Neural crest cell (in vitro differentiated cells): ENCODE results near the gene RYR2. TPM values are rescaled to one million over a fixed set of nuclear protein-coding genes. Genes with fewer than 3 reads are reported as not detected.

ENCODE experiments used
- DNase-seq: peaks from one replicate; pipeline ENCODE4 v3.0.0; 2021; ENCODE audit warnings: low read depth, mixed read lengths, low spot score
- H3K27ac Mint-ChIP-seq: one replicate; pipeline ENCODE4 v1.8.0; 2021; ENCODE audit warnings: mild to moderate bottlenecking, mixed read lengths; ENCODE audit not compliant: unreplicated experiment
- H3K27me3 Mint-ChIP-seq: 2 replicates; pipeline ENCODE4 v1.8.0; 2021; ENCODE audit warnings: low read depth, mild to moderate bottlenecking, mixed read lengths
- H3K36me3 Mint-ChIP-seq: 2 replicates; pipeline ENCODE4 v1.8.0; 2021; ENCODE audit warnings: low read depth, mild to moderate bottlenecking, mixed read lengths
- H3K4me1 Mint-ChIP-seq: 2 replicates; pipeline ENCODE4 v1.8.0; 2021; ENCODE audit warnings: mixed read lengths
- H3K4me3 Mint-ChIP-seq: one replicate; pipeline ENCODE4 v1.8.0; 2021; ENCODE audit warnings: mild to moderate bottlenecking, mixed read lengths
- H3K9me3 Mint-ChIP-seq: 2 replicates; pipeline ENCODE4 v1.8.0; 2021; ENCODE audit warnings: mixed read lengths
- CTCF ChIP-seq: fragments of 200-600 bp; sonication (generic); conservative IDR thresholded peaks from 2 replicates; pipeline ENCODE4 v1.5.0; 2021; ENCODE audit warnings: antibody characterized with exemption, mild to moderate bottlenecking
- total RNA-seq: library from RNA; stranded (reverse); gene quantifications from 2 replicates; pipeline ENCODE4 v1.2.1, GENCODE V29; 2021

Gene RYR2
- total RNA-seq, 1 donor from 2014 or later = 0.07 TPM

- Mint-ChIP-seq H3K4me3 (no peak overlapping the region), H3K4me1 (no peaks in the 10 kb centered on the region), H3K27me3 (no peaks in the 10 kb centered on the region), H3K27ac (no peak overlapping the region), H3K36me3 (no peaks in the 10 kb centered on the region), H3K9me3 (peaks cover 4% of the 10 kb centered on the region)
- TF ChIP-seq CTCF = no peak
- DNase-seq = no peak
These were observed 96.6 kb downstream of the RYR2 start for GRCh38 chr1:237138551-237138950.

GRCh38 chr1:237139732-237140131, 97.7 kb downstream of the RYR2 start:
- no peaks in the 10 kb centered on the region for H3K4me1 Mint-ChIP-seq
- no peak for TF ChIP-seq CTCF
- no peak overlapping the region for H3K4me3 Mint-ChIP-seq
- H3K27me3 Mint-ChIP-seq = no peaks in the 10 kb centered on the region
- DNase-seq = no peak
- no peaks in the 10 kb centered on the region for H3K36me3 Mint-ChIP-seq
- H3K9me3 Mint-ChIP-seq = peaks cover 3% of the 10 kb centered on the region
- H3K27ac Mint-ChIP-seq = no peak overlapping the region

- Mint-ChIP-seq H3K36me3 (no peaks in the 10 kb centered on the region), H3K9me3 (peaks cover 2% of the 10 kb centered on the region), H3K27ac (no peak overlapping the region), H3K27me3 (no peaks in the 10 kb centered on the region), H3K4me1 (no peaks in the 10 kb centered on the region), H3K4me3 (no peak overlapping the region)
- DNase-seq = no peak
- TF ChIP-seq CTCF = no peak
These were observed 99.0 kb downstream of the RYR2 start for GRCh38 chr1:237140986-237141385.

GRCh38 chr1:237141502-237141901, 99.5 kb downstream of the RYR2 start:
- Mint-ChIP-seq H3K27me3 (no peaks in the 10 kb centered on the region), H3K9me3 (peaks cover 2% of the 10 kb centered on the region), H3K36me3 (no peaks in the 10 kb centered on the region), H3K4me3 (no peak overlapping the region), H3K27ac (no peak overlapping the region), H3K4me1 (no peaks in the 10 kb centered on the region)
- DNase-seq = no peak
- no peak for TF ChIP-seq CTCF

- no peaks in the 10 kb centered on the region for H3K27me3 Mint-ChIP-seq
- H3K9me3 Mint-ChIP-seq = peaks cover 2% of the 10 kb centered on the region
- no peak for DNase-seq
- H3K36me3 Mint-ChIP-seq = no peaks in the 10 kb centered on the region
- no peak overlapping the region for H3K27ac Mint-ChIP-seq
- H3K4me3 Mint-ChIP-seq = no peak overlapping the region
- no peak for TF ChIP-seq CTCF
- H3K4me1 Mint-ChIP-seq = no peaks in the 10 kb centered on the region
These were observed 103.6 kb downstream of the RYR2 start for GRCh38 chr1:237145379-237146135.
